Motor neuron (in vitro differentiated cells): Measurements from ENCODE around the gene TMED8. TPM values are rescaled to one million over a fixed set of nuclear protein-coding genes. Genes with fewer than 3 reads are reported as not detected.
"Not testable (repeated sequence)": the region's sequence is repeated elsewhere in the genome, so short reads cannot be mapped to it uniquely, and the experiment has no call there.

Source experiments
- ATAC-seq, 8 experiments: fragments of 200-7000 bp; cut with Tn5 transposase; replicated peaks in 6 of 8; 2 replicates each; pipeline ENCODE4 v1.8.0; 2021; ENCODE audit warnings: mild to moderate bottlenecking in 8 of 8, moderate library complexity in 8 of 8
- H3K27ac ChIP-seq, 2 donors: fragments of 250-450 bp; sonication (Bioruptor Pico); 2 replicates each; pipeline ENCODE4 v1.9.0; 2021; ENCODE audit warnings: antibody characterized with exemption in 2 of 2, mild to moderate bottlenecking in 2 of 2, moderate library complexity in 1 of 2
- H3K4me1 ChIP-seq, 2 donors: fragments of 250-450 bp; sonication (Bioruptor Pico); replicated peaks in 1 of 2; 2 replicates each; pipeline ENCODE4 v1.6.1; 2021; ENCODE audit warnings: antibody characterized with exemption in 2 of 2, mild to moderate bottlenecking in 2 of 2, moderate library complexity in 1 of 2
- H3K4me3 ChIP-seq, 5 donors: fragments of 250-450 bp; sonication (Bioruptor Pico); 2 replicates each; pipeline ENCODE4 v1.9.0; 2021; ENCODE audit warnings: antibody characterized with exemption in 5 of 5, mild to moderate bottlenecking in 5 of 5, moderate library complexity in 4 of 5
- WGBS, 10 experiments: fragments of 450-650 bp; shearing (Covaris generic); methylation state at CpG; one replicate each; pipeline ENCODE4 v1.0.0; 2022; 5-methylcytosine and 5-hydroxymethylcytosine counted together
- in situ Hi-C, 9 experiments: fragments of 400-800 bp; cut with MboI; loops; one replicate each; pipeline ENCODE4 v1.15.0; 2021; ENCODE audit warnings: low sequenced_read_pairs in 9 of 9, low pct_unique_long_range_greater_than_20kb in 2 of 9; ENCODE audit not compliant: unreplicated experiment in 9 of 9
- total RNA-seq, 8 experiments: library from RNA; unstranded; fragments of 300-600 nt; gene quantifications; 2 replicates each; pipeline versions ENCODE4 v1.2.3 to v1.2.4, GENCODE V29; 2022

Gene TMED8
- total RNA-seq, 8 experiments from 2014 or later = 14.8 to 24.0 (median 21.8) TPM

- in situ Hi-C loops = no loop called here
- 83% methylated on average over 1 of the region's 1 CpG; no CpG with 5 or more reads in 9 of the 10 experiments for WGBS, 10 experiments
These were observed 49.8 kb downstream of the TMED8 start for GRCh38 chr14:77327111-77327510.

GRCh38 chr14:77325746-77326094 lies 51.2 kb downstream of the TMED8 start:
- H3K4me1 ChIP-seq = peaks cover 17 to 21% of the 10 kb centered on the region in 2 donors
- WGBS, 10 experiments = 83 to 100% (median 90%) methylated on average over 1 to 3 of the region's 3 CpGs; no CpG with 5 or more reads in 6 of the 10 experiments
- ATAC-seq = no peak
- no peak overlapping the region for H3K27ac ChIP-seq
- no peak overlapping the region for H3K4me3 ChIP-seq
- in situ Hi-C loops = no loop called here

More at GRCh38 chr14:77327111-77327510, 49.8 kb downstream of the TMED8 start:
- peak in 2 of 8 experiments; percentile 1 to 6 for ATAC-seq
- no peak overlapping the region for H3K27ac ChIP-seq
- peaks cover 14 to 18% of the 10 kb centered on the region in 2 donors for H3K4me1 ChIP-seq
- H3K4me3 ChIP-seq = no peak overlapping the region

- no peak overlapping the region for H3K4me3 ChIP-seq
- ATAC-seq = no peak
- WGBS, 10 experiments = 65 to 94% (median 80%) methylated on average over 1 to 5 of the region's 11 CpGs; no CpG with 5 or more reads in 5 of the 10 experiments
- H3K27ac ChIP-seq = no peak overlapping the region
- in situ Hi-C loops = loop anchor here in 3 of 9 experiments (25.0 kb wide), 3 partner anchors 188 to 463 kb away; partner anchors contain the start of gene ZDHHC22 (in 2 of the 3)
- peaks cover 13 to 18% of the 10 kb centered on the region in 2 donors for H3K4me1 ChIP-seq
These were observed 51.8 kb downstream of the TMED8 start for GRCh38 chr14:77324816-77325745.

DNA sequence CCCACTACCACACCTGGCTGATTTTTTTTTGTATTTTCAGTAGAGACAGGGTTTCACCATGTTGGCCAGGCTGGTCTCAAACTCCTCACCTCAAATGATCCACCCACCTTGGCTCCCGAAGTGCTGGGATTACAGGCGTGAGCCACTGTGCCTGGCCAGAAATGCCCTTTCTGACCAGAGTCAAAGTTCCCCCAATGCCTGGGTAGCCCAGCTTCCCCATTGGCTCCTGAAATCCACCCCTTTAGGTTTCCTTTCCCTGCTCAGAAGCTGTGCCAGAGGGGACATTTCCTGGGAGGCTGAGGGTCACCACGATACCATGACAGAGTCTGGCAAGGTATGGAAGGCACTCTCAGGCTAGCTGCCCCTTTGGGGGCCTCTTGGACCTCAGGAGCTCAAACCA lies 52.6 kb downstream of the TMED8 start:
- ATAC-seq = no peak
- Histone ChIP-seq H3K4me3 (no peak overlapping the region), H3K4me1 (peaks cover 6 to 13% of the 10 kb centered on the region in 2 donors), H3K27ac (no peak overlapping the region)
- 80% methylated on average over 2 of the region's 3 CpGs; no CpG with 5 or more reads in 9 of the 10 experiments for WGBS, 10 experiments
- in situ Hi-C loops = loop anchor here in 3 of 9 experiments (25.0 kb wide), 3 partner anchors 187 to 462 kb away; partner anchors contain the start of gene ZDHHC22 (in 2 of the 3)

DNA sequence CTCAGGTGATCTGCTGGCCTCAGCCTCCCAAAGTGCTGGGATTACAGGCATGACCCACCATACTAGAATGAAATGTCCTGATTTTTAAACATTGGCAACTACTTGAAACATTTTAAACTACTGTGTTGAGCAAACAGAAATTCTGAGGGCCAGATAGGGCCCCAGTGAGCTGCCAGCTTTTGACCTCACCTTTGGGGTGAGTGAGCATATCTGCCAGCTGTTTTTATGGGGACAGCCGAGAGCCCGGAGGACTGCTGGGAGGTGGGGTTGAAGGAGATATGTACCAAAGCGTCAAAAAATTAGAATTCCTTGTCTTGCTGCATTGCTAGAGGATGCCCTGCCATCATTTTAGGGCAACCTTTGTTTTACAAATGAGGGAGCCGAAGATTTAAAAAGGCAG lies 53.3 kb downstream of the TMED8 start:
- ATAC-seq = no peak
- Histone ChIP-seq H3K4me1 (peaks cover 5 to 15% of the 10 kb centered on the region in 2 donors), H3K27ac (no peak overlapping the region), H3K4me3 (no peak overlapping the region)
- 43 to 100% (median 100%) methylated on average over 1 to 4 of the region's 4 CpGs; no CpG with 5 or more reads in 4 of the 10 experiments for WGBS, 10 experiments
- in situ Hi-C loops = loop anchor here in 3 of 9 experiments (25.0 kb wide), 3 partner anchors 186 to 461 kb away; partner anchors contain the start of gene ZDHHC22 (in 2 of the 3)

DNA sequence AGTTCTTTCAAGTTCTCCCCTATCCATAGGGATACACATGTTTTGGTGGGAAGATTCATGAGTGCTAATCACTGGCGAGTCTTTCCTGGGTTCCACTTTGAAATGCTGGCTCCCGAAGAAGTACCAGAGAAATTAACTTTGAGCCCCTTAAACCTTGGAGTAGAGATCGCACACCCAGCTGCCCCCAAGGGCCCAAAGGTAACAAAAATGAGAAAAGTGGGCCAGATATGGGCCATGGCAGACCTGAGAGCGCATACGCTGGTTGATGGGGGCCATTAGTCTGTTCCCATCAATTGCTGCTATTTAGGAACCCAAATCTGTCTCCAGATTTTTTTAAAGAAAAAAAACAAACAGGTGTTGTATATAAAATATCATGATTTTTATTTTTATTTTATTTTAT lies 53.9 kb downstream of the TMED8 start:
- Histone ChIP-seq H3K4me3 (no peak overlapping the region), H3K4me1 (peaks cover 5 to 15% of the 10 kb centered on the region in 2 donors), H3K27ac (no peak overlapping the region)
- ATAC-seq = no peak
- WGBS, 10 experiments = 92 to 100% (median 100%) methylated on average over 1 to 5 of the region's 5 CpGs; no CpG with 5 or more reads in 1 of the 10 experiments
- in situ Hi-C loops = loop anchor here in 3 of 9 experiments (25.0 kb wide), 3 partner anchors 186 to 461 kb away; partner anchors contain the start of gene ZDHHC22 (in 2 of the 3)

- ATAC-seq = no peak
- WGBS, 10 experiments = 62 to 95% (median 77%) methylated on average over 2 to 5 of the region's 5 CpGs
- in situ Hi-C loops = loop anchor here in 3 of 9 experiments (25.0 kb wide), 3 partner anchors 185 to 460 kb away; partner anchors contain the start of gene ZDHHC22 (in 2 of the 3)
- peak overlapping the region in 3 of 5 donors; percentile 86 to 100 (median 90) for H3K4me3 ChIP-seq
- H3K4me1 ChIP-seq = peaks cover 5 to 12% of the 10 kb centered on the region in 2 donors
- H3K27ac ChIP-seq = no peak overlapping the region
These were observed 54.5 kb downstream of the TMED8 start for GRCh38 chr14:77322250-77322902.

DNA sequence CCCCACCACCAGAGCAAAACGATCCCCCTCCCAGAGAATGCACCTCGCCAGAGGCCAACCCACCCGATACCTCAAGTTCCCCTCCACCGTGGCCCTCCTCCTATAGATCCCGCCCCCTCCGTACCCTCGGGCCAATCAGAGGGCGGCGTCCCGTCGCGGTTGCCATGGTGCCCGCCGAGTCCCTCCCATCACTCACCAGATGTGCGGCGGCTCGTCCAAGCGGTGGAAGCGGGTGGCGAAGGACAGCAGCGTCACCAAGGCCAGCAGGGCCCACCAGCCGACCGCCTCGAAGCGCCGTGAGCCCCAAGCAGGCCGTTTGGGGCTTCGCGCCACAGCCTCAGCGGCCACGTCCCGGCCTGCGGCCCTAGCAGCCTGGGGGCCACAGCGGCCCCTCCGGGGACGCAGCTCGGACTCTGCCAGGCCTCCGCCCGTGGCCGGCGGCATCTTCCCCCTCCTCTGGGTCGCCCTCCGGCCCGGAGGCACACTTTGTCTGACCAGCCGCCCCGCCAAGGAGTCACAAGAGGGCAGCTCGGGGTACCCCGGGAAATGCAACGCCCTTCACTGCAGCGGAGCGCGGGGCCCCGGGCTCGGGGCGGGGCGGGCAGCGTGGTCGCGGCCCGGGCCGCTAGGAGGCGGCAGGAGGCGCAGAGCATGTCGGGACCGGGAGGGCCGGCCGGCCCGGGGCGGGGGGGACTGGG lies 56.5 kb downstream of the TMED8 start, which contains the start of gene POMT2:
TSS of gene POMT2 (minus strand) at position 646 of the 698 bp plus-strand sequence. CDS start at position 444, 202 bp downstream.
- H3K4me1 ChIP-seq = peaks cover 10 to 14% of the 10 kb centered on the region in 2 donors
- peak; percentile 50 to 71 (median 66) for ATAC-seq
- in situ Hi-C loops = loop anchor here in 3 of 9 experiments (25.0 kb wide), 3 partner anchors 183 to 458 kb away; partner anchors contain the start of gene ZDHHC22 (in 2 of the 3)
- WGBS, 10 experiments = 0% methylated on average over 1 to 2 of the region's 69 CpGs; no CpG with 5 or more reads in 8 of the 10 experiments
- H3K4me3 ChIP-seq = peak within 1 kb of the TSS; percentile 61 to 100 (median 86)
- peak within 1 kb of the TSS; percentile 94 to 99 for H3K27ac ChIP-seq

DNA sequence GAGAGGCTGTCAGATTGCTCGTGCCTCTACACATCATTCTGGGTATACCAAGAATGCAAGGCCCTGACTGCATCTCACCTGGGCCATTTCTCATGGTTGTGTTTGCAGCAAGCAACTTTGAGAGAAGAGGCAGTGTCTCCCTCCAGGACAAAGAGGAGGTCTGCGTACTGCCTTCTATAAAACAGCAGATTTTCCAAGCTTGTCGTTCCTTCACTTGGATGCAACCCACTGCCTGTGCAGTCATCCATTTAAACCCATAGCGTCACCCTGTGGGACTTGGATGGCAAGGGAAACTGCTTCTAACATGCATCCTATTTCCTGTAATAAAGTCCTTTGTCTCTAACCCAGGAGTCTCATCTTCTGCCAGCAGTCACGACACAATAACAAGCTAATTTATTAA lies 57.5 kb downstream of the TMED8 start:
- Histone ChIP-seq H3K4me1 (peaks cover 10 to 20% of the 10 kb centered on the region in 2 donors), H3K27ac (peak overlapping the region in 1 of 2 donors; percentile 99), H3K4me3 (peak overlapping the region in 3 of 5 donors; percentile 86 to 100 (median 90))
- no peak for ATAC-seq
- in situ Hi-C loops = loop anchor here in 3 of 9 experiments (25.0 kb wide), 3 partner anchors 182 to 457 kb away; partner anchors contain the start of gene ZDHHC22 (in 2 of the 3)
- 0 to 73% (median 64%) methylated on average over 2 to 4 of the region's 5 CpGs; no CpG with 5 or more reads in 3 of the 10 experiments for WGBS, 10 experiments

DNA sequence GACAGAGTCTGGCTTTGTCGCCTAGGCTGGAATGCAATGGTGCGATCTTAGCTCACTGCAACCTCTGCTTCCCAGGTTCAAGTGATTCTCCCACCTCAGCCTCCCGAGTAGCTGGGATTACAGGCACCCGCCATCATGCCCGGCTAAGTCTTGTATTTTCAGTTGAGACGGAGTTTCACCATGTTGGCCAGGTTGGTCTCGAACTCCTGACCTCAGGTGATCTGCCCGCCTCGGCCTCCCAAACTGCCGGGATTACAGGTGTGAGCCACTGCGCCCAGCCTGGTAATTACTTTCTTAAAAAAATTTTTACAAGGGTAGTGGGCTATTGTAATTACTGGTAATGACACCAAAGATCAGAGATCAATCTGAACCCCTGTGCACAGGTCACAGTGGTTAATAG lies 58.1 kb downstream of the TMED8 start:
- in situ Hi-C loops = loop anchor here in 3 of 9 experiments (25.0 kb wide), 3 partner anchors 181 to 456 kb away; partner anchors contain the start of gene ZDHHC22 (in 2 of the 3)
- H3K4me1 ChIP-seq = peaks cover 10 to 20% of the 10 kb centered on the region in 2 donors
- ATAC-seq, H3K27ac ChIP-seq, H3K4me3 ChIP-seq: not testable (repeated sequence)
- WGBS, 10 experiments = 82 to 100% (median 96%) methylated on average over 2 to 5 of the region's 11 CpGs; no CpG with 5 or more reads in 4 of the 10 experiments

GRCh38 chr14:77318006-77318553 lies 58.8 kb downstream of the TMED8 start:
- in situ Hi-C loops = loop anchor here in 3 of 9 experiments (25.0 kb wide), 3 partner anchors 181 to 456 kb away; partner anchors contain the start of gene ZDHHC22 (in 2 of the 3)
- Histone ChIP-seq H3K4me1 (peaks cover 10 to 20% of the 10 kb centered on the region in 2 donors), H3K4me3 (no peak overlapping the region), H3K27ac (no peak overlapping the region)
- ATAC-seq = no peak
- 50 to 100% (median 82%) methylated on average over 1 to 5 of the region's 5 CpGs; no CpG with 5 or more reads in 1 of the 10 experiments for WGBS, 10 experiments
